Activated CD8-positive, alpha-beta memory T cell treated with anti-CD3 and anti-CD28 coated beads for 48 hours (primary cell): ENCODE data around the gene NIPAL1.

Source experiments
- DNase-seq, 3 experiments: peaks; one replicate each; pipeline ENCODE4 v3.0.0-alpha.2; 2020; ENCODE audit warnings: low read depth in 2 of 3, low spot score in 2 of 3

The NIPAL1 gene

DNA sequence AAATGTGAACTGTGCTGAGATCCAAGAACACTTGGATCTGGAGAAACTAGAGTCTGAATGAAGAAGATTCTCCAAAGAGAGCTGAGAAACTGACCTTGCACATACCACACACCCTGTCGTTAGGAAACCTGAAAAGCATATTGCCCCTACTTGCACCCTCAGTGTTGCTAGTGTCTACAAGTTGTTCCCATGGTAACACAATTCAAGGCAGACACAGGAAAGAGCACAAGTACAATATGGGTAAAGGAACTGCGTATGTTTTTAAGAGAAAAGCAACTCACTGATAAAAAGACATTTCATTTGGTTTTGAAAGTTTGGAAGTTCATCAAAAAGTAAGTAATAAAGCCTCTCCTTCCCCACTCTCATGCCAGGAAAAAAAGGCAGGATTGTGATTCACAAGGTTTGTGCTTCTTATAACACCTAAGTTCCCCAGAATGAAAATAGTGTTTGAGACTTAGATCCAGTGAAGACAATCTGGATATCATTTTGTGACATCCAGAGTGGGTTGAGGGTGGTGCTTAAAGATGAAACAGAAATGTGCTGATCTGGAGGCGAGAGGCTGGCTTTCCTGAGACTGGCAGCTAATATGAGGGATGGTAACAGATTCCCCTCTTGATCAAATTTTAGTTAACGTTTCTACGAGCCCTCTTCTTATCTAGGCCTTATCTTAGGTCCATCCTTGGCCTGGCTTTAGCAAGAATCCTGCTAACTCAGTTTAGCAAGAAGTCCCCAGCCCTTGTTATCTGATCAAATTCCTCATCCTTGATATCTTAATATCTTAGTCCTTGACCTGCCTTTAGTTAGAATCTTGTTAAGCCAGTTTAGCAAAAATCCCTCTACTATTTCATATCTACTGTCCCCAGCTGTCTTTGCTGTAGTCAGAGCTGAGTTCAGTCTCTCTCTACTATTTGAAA, 42.3 kb downstream of the NIPAL1 start:
- DNase-seq, result no peak

DNA sequence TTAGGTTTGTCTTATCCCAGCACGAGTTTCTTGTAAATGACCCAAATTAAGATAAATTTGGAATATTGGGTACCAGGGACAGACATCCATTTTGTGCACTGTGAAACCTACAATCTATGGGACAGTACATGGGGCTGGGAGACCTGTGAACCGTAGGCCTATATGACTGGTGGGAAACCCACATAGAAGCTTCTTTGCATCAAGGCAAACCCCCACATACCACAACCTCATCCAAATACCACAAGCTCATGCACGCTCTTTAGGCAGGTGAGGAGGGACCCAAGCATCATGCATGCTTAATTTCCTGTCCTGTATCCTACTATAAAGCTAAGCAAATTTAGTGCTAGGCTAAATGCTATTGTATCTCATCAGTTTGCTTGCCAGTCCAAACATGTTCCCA, 47.8 kb downstream of the NIPAL1 start:
- no peak for DNase-seq

DNA sequence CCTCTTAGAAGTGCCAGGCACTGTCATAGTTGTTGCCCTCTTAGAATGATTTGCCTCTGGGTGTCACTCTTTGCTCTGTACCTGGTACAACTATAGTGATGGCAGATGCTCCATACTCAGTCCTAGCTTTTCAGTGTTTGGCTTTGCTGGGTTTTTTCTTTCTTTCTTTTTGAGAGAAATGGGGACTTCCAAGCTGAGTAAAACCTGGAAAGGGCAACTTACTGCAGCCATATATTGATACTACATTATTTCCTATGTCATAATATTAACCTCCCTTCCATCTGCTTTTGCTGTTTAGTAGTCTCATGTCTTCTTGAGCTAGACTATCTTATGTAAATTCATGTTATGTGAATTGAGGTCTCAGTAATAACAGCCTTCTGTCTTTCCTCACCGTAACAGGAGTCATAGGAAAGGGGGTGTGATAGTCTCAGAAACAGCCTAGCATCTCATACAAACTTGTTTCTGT, 49.0 kb downstream of the NIPAL1 start:
- no peak for DNase-seq

DNA sequence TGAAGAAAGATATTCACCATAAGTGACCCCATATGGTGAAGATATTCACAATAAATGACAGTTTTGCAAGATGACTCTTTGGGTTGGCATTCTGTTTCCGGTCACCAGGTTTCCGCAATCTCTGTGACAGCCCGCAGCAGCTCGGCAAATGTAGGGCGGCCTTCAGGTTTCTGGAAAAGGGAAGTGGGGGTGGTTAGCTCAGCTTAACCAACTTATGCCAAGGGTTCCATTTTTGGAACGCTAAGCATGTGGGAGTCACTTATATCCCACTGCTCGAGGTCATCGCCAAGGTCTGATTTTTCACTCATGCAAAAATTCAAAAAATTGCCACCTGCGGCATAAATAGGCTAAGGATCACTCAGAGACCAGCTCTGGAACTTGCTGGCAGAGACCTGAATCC, 51.0 kb downstream of the NIPAL1 start:
- no peak for DNase-seq

DNA sequence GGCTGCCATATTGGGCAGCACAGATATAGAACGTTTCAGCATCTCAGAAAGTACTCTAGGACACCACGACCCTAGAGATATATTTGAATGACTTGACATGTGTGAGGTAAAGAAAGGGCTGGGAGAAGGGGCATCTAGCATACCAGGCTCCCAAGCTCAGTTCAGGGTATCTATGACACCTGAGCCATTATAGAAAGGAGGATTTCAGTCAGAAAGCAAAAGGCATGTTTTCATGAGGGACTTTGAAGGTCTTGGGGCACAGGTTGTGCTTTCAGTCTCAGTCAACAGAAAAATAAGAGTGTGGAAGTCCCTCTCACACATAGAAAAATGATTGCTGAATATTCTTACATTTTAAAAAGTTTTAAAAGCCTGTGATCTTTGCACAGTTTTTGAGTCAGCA, 51.6 kb downstream of the NIPAL1 start:
- DNase-seq, result no peak

DNA sequence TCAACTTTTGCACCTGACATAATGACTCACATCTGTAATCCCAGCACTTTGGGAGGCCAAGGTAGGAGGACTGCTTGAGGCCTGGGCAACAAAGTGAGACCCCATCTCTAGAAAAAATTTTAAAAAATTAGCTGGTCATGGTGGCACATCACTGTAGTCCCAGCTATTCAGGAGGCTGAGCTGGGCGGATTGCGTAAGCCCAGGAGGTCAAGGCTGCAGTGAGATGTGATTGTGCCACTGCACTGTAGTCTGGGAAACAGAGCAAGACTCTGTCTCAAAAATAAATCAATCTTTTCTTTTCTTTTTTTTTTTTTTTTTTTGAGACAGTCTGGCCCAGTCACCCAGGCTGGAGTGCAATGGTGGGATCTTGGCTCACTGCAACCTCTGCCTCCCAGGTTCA, 52.5 kb downstream of the NIPAL1 start:
- DNase-seq, result no peak

DNA sequence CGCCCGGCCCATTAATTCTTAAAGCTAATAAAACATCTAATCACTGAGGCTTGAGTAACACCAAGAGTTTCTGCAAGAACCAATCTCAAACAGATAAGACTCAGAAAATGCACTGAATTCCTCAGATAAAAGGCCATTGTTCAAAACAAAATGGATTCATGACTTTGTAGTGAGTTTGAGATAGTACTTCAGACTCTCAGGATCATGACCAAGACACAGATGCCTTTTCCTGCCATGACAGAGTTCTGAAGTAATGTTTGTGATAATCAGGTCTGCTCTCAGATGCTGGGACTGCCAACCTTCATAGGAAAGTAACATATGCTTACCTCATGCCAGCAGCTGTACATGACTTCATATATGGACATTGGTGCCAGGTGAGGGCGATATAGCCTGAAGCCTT, 54.6 kb downstream of the NIPAL1 start:
- no peak for DNase-seq

DNA sequence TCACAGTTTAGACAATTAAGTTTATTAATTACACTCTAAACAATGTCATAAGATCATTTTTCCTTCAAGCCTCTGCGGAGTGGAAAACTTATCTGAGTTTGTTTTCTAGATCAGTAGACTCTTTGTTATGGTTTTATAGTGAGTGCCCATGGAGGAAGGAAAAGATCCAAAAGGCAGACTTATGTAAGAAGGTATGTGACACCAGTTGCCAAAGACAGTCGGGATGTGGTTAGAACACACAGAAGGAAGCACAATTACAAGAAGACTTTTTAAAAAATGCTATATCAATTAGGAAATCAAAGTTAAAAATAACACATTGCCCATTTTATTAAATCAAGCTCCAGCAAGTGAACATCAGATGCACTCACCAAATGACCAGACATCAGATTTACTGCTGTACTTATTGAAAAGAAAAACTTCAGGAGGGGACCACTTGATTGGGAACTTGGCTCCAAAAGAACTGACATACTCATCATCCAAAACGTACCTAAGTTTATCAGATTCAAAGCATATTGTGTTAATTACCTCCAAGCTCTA, 57.1 kb downstream of the NIPAL1 start:
- no peak for DNase-seq

DNA sequence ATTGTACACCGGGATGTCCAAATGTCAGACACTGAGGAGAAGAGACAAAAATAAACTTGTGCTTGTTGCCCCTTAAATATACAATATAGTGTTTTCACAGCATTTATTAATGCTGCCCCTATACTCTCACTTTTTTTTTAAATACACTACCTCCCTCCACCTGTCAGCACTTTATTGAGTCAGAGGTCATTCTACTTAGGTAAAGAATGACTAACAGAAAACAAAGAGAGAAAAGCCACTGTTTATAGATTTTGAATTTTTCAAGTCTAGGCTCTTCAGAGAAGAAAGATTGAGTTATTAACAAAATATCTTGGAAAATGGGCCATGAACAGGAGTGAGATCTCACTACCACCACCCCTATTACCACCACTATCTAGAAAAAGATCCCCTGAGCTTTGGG, 58.1 kb downstream of the NIPAL1 start:
- DNase-seq, result no peak

DNA sequence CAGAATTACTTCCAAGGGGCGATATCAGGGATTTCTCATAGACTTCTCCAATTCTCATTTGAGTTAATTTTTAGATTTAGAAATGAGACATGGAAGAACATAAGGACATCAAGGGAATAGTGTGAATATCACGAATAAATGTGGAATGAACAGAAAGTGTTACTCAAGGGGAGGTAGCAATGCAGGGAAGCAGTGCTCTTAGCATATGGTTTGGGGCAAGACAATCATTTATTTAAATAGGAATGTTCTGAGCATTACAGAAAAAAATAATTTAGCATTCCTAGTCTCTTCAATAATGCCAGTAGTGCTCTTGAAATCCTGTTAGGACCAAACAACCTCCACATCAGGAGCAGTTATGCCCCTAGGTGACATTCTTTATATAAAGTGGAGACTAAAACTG, 61.9 kb downstream of the NIPAL1 start:
- DNase-seq, result no peak

DNA sequence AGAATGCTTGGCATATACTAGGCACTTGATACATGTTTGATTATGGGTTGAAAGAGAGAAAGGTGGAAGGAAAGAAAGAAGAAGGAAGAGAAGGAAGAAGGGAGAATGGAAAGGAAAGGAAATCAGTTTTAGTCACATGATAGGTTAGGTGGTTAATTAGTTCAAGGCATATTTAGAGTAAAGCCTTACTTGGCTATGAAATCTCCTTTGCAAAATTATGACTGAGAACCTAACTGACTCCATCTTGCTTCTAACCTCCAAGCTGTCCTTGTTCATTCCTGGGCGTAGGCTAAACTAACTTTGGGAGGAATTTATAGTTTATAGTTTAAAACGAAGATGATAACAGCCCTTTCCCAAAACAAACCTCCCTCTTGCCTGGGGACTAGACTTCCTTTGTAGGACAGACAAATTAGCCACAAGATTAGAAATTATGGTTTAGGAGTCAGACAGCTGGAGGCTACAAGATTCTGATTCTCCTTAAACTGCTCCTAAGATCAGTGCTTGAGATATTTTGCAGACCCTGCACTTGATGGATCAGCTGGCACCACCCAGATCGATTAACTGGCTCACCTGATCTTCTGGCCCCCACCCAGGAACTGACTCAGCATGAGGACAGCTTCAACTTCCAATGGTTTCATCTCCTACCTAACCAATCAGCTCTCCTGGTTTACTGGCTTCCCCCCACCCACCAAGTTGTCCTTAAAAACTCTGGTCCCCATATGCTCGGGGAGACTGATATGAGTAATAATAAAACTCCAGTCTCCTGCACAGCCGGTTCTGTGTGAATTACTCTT, 62.5 kb downstream of the NIPAL1 start:
- DNase-seq, result no peak

DNA sequence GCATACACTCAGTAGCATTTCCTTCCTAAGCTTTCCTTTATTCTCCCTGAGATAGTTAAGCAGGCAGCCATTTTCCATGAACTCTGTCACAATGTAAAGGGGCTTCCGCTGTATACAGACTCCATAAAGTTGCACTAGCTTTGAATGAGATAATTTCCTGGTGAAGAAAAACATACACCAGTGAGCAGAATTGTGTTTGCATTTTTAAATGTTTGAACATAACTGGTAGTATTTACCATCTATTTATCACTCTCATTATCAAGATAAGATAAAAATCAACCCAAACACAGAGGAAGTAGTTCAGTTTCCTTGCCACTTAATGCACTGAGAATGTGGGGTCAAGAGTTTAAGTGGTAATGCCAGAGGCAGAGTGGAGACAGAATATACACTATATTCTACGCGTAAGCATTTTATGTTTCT, 63.4 kb downstream of the NIPAL1 start:
- no peak for DNase-seq

DNA sequence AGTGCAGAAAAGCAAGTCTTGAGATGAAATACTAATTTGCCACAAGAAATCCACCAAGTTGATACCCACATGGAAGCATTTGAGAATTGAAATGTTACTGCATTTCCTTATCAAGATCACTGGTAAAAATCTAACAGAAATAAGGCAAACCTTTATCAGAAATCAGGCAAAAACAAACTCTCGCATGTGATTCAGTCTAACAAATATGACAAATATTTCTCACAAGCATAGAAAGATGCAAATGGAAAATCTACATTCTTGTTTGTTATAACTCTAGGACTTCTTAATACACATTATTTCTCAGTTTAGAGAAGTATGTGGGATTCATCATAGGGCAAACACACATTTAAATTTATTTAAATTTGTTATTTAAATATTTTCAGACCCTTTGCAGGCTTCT, 64.6 kb downstream of the NIPAL1 start:
- DNase-seq, result no peak

DNA sequence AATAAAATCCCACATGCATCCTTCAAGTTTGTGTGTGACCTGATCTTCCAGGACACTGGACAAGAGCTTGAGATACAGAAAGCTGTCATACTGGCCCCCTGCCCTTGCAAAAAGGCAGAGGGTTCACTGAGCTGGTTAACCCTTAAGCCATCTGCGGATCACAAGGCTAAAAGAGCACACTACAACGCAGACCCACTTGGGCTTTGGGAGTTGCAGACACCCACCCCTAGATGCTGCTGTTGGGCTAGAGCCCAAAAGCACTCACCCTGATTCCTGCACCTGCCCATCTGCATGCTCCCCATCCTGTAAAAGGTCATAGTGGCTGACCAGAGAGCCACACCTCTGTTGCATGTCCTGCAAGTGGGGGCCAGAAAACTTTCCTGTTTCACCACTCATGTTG, 66.4 kb downstream of the NIPAL1 start:
- DNase-seq, result no peak

DNA sequence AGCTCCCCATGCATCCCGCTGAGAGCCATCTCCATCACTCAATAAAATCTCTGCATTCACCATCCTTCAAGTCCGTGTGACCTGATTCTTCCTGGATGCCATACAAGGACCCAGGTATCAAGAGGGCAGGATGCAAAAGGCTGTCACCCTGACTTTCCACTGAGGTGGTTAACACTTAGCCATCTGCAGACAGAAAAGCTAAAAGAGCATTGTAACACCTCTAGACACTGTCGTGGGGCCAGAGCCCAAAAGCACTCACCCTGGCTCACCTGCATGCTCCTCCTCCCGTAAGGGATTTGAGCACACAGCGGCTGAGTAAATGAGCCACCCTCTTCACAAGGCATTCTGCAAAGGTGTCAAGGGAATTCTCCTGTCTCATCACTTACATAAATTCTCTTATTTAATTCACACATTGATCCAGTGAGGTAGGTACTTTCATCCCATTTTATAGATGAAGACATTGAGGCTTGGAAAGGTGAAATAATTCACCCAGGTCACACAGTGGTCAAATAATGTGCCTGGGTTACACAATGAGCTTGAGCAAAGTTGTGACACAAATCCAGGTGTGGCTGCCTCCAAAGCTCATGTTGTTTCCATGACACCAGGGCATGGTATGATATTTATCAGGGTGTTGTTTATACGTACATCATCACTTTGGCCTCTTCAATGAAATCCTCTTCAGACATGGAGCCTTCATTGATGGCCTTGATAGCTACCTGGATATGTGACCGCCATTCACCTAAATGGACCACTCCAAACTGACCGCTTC, 69.4 kb downstream of the NIPAL1 start:
- no peak for DNase-seq
